A549 (cell line): Measurements from ENCODE around the gene PHC2.

Experiments used
- BHLHE40 ChIP-seq: IDR thresholded peaks from 2 replicates; pipeline ENCODE4 v1.6.1; 2012; ENCODE audit warnings: low read depth, low read length, inconsistent platforms
- CTCF ChIP-seq: fragments of >200 bp; sonication (Bioruptor Twin); formaldehyde crosslinking; IDR thresholded peaks from 3 replicates; pipeline ENCODE4 v1.5.1; 2016
- JUN ChIP-seq, 2 experiments: fragments of >200 bp; sonication (Bioruptor Twin); formaldehyde crosslinking; IDR thresholded peaks; 2 replicates in 1 of 2; 3 replicates in 1 of 2; pipeline ENCODE4 v1.6.1; 2016 to 2017
- JUNB ChIP-seq: fragments of >200 bp; sonication (Bioruptor Twin); formaldehyde crosslinking; IDR thresholded peaks from 2 replicates; pipeline ENCODE4 v1.6.1; 2016
- KDM5A ChIP-seq: fragments of 200-600 bp; sonication (generic); IDR thresholded peaks from 2 replicates; pipeline ENCODE4 v1.6.1; 2016; ENCODE audit warnings: antibody characterized with exemption, mild to moderate bottlenecking
- NR3C1 ChIP-seq: fragments of >200 bp; sonication (Bioruptor Twin); formaldehyde crosslinking; IDR thresholded peaks from 3 replicates; pipeline ENCODE4 v1.6.1; 2017
- POLR2A ChIP-seq: IDR thresholded peaks from 2 replicates; pipeline ENCODE4 v1.6.1; 2012; ENCODE audit warnings: mild to moderate bottlenecking, low read length
- TP53 ChIP-seq: fragments of 250-450 bp; sonication (Bioruptor Pico); IDR thresholded peaks from 2 replicates; pipeline ENCODE4 v1.5.0; 2021; ENCODE audit warnings: mild to moderate bottlenecking, moderate library complexity

DNA sequence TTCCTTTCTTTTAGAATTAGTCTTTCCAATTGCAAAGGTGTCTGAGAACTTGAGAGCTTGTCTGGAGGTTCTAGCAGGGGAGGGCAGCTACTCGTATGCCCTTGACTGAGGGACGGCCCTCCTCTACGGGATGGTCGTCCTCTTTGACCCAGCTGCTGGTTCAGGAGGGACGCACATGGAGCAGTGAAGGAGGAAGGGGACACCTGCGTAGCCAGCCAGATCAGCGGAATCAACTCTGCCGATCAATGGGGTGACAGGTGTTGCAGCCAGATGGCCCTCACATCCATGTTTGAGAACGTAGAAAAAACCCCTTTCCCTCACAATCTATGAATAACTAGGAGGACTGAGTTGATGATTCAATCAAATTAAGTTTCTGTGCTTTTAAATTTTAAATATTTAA lies 94.3 kb downstream of the PHC2 start:
- TF ChIP-seq NR3C1, result no peak
- TF ChIP-seq CTCF, result no peak
- TF ChIP-seq POLR2A, result no peak
- TF ChIP-seq KDM5A, result no peak
- no peak for TF ChIP-seq JUNB
- TF ChIP-seq TP53 (CRISPR knock-in tag), result no peak
- TF ChIP-seq BHLHE40, result no peak
- TF ChIP-seq JUN (IDR thresholded peaks at IDR 0.05), result no peak
